ENCODE results near the gene NFIB.

- TF ChIP-seq, protein P1, sequence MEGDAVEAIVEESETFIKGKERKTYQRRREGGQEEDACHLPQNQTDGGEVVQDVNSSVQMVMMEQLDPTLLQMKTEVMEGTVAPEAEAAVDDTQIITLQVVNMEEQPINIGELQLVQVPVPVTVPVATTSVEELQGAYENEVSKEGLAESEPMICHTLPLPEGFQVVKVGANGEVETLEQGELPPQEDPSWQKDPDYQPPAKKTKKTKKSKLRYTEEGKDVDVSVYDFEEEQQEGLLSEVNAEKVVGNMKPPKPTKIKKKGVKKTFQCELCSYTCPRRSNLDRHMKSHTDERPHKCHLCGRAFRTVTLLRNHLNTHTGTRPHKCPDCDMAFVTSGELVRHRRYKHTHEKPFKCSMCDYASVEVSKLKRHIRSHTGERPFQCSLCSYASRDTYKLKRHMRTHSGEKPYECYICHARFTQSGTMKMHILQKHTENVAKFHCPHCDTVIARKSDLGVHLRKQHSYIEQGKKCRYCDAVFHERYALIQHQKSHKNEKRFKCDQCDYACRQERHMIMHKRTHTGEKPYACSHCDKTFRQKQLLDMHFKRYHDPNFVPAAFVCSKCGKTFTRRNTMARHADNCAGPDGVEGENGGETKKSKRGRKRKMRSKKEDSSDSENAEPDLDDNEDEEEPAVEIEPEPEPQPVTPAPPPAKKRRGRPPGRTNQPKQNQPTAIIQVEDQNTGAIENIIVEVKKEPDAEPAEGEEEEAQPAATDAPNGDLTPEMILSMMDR (IDR thresholded peaks at IDR 0.05), result no peak
- TF ChIP-seq POLR2A (IDR thresholded peaks at IDR 0.05), result no peak
Measured at GRCh38 chr9:14066032-14066431, 247.9 kb downstream of the NFIB start.
